HG02981 (cell line): ENCODE data around the gene RNF151.
A peak's percentile ranks its signal among the peaks of the same experiment; 100 is the strongest.

Experiments
- ATAC-seq: cut with Tn5 transposase; IDR thresholded peaks from one replicate; pipeline ENCODE4 v1.9.1; 2021; ENCODE audit warnings: mild to moderate bottlenecking, moderate library complexity; ENCODE audit not compliant: unreplicated experiment

Gene RNF151

DNA sequence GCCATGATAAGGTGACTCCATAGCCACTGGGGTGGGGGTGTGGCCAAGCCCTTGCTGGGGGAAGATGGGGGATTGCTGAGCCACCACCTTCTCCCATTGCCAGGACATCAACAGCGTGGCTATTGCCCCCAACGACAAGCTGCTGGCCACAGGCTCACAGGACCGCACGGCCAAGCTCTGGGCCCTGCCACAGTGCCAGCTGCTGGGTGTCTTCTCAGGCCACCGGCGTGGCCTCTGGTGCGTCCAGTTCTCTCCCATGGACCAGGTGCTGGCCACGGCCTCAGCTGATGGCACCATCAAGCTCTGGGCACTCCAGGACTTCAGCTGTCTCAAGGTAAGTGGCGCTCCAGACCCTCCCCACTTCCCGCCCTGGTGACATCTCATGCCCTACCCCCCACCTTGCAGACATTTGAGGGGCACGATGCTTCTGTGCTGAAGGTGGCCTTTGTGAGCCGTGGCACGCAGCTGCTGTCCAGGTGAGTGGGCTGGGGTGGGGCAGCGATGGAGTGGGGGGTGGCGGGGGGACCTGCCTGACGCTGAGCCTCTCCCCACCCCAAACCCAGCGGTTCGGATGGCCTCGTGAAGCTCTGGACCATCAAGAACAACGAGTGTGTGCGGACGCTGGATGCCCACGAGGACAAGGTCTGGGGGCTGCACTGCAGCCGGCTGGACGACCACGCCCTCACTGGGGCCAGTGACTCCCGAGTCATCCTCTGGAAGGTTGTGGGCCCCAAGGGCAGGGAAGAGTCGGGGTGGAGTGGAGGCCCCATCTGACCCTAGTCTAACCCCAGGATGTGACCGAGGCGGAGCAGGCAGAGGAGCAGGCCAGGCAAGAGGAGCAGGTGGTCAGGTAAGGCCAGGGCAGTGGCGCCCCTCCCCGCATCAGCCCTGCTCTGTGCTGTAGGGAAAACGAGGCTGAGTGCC, 10.6 kb downstream of the RNF151 start:
- ATAC-seq, result no peak

DNA sequence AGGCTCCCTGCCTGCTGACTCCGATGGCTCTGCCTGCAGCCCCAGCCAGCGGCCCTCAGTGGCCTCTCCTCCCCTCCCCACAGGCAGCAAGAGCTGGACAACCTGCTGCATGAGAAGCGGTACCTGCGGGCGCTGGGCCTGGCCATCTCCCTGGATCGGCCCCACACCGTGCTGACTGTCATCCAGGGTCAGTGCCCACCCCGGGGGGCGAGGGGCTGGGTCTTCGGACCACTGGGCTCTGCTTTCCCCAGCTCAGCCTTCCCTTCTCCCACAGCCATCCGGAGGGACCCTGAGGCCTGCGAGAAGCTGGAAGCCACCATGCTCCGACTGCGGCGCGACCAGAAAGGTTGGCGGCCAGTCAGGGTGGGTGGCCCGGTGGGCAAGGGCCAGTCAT, 11.2 kb downstream of the RNF151 start:
- no peak for ATAC-seq

DNA sequence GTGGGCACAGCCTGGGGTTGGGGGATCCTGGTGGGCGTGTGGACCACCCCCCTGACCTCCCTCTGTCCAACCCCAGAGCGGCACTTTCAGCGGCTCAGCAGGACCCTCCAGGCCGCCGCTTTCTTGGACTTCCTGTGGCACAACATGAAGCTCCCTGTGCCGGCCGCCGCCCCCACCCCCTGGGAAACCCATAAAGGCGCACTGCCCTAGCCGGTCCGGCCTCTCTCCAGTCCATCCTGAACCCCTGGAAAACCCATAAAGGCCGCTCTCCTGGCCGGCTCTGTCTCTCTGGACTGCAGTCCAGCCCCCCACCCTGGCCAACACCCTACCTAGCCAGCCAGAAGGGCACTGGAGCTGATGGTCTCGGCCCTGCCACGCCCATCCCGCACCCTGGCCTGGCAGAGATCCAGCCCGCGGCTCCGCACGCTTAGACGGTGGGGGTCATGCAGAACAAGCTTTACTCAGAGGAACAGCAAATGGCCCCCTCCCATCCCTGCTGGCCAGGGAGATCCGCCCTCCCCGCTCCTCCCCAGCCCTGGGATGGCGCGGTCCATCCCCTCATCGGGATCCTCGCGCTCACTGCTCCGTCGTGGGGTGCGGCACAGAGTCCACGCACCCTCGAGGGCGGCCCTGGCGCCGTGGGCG, 11.9 kb downstream of the RNF151 start:
- ATAC-seq, result no peak

DNA sequence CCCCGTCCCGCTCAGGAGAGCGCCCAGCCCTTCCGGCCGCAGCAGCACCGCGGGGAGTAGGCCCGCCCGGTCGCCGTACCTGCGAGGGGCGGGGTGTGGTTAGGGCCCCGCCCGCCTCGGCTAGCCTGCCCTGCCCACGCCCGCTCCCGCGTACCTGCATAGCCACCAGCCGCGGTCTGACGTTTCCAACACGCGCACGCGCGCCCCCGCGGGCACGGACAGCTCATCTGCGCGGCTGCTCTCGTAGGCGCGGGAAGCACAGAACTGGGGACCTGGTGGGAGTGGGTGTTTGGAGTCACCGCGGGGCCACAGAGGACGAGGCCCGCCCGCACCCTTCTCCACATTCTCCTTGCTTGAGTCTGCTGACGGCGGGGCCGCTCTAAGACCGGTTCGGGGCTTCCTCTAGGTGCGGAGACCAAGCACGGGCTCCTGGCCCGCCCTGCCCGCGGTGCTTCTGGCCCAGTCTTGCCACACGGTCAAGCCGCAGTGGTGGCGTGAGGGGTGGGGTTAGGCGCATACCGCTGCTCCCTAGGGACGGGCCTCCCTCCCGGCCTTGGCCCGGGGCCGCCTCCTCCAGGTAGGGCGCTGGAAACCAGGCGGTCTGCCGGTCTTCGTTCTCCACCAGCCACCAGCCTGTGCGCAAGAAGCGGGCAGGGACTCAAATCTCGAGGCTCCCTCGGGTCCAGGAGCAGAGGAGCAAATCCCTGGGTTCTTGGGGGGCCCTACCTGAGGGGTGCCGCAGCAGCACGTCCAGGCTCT, 12.8 kb downstream of the RNF151 start:
- no peak for ATAC-seq

DNA sequence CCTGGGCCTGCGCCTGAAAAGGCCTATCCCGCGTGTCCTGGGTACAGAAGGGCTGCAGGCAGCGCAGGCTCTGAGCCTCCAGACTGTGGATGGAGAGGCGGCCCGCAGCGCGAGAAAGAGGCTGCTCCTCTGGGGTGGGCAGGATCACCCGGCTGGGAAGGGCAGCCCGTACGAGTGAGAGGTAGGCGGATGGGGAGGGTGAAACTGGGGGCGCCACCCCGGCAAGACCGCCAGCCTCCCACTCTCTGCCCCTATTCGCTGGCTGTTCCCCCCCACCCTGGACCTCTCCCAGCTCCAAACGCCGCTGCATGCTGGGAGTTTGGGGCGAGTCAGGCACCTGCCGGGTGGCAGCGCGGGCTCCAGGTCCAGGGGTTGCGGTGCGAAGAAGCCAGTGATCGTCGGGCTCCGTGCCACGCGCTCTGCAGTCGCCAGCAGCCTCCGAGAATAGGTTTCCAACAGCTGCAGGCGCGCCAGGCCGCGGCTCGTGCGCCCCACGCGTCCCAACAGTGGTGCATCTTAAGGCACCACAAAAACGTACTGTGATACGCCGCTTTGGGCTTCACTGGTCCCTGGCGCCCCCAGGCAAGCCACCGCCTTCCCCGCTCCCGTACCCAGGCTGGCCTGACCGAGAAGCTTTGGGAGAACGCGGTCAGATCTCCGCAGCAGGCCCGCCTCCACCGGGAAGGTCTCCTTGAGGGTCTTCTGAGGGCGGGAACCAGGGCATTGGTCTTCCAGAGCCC, 13.5 kb downstream of the RNF151 start:
- ATAC-seq, result no peak

DNA sequence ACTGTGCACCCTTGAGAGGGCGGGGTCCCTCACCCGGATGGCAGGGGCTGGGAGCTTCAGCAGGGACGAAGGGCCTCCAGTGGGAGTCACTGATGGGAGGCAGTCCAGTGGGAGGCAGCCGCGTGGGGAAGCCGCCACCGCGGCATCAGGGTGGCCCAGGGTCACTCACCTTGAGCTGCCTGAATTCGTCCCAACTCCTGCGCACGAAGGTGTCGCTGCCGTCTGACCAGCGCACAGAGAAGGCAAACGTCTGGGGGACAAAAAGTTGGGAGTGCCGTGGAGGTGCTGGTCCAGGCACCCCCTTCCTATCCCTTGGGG, 14.1 kb downstream of the RNF151 start:
- ATAC-seq, result no peak

DNA sequence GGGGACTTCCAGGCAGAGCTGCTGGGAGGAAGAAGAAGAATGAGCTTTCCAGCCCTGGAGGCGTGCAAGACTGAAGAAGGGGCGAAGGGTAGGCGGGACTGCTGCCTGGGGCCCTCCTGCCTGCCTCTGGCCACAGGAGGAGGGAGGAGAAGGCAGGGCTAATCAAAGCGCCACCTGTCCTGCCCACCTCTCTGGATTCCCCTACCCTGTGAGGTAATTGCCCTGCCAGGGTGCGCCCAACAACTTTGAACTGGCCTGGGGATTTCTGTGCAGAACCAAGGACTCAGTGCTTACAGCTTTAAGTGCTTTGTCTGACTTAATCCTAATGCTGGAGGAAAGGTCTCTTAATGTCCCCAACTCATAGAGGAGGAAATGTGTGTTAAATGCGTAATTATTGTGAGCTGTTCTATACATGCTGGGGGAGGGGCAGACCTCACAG, 14.8 kb downstream of the RNF151 start, which contains the start of gene NOXO1:
NOXO1 (minus strand) TSS at position 72 of the 439 bp plus-strand sequence. CDS start 290 bp downstream, outside the sequence.
- ATAC-seq, result no peak

DNA sequence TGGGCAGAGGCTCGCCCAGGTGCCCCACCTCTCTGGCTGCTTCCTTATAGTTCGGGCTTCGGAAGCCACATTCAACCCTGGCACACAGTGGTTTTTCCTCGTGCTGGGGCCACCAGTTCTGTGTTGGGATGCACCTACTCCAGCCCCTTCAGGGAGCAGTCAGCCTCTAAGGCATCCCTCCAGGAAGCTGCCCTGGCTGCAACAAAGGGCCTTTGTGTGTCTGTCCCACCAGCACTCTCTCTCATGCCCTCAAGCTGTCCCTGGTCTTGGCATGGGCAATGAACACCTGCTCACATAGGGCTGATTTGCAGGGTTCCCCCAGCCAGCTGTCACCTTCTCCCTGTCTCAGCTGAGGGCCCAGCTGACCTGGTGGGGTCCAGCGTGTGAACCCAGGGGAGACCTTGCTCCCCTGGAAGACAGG, 15.4 kb downstream of the RNF151 start:
- no peak for ATAC-seq

DNA sequence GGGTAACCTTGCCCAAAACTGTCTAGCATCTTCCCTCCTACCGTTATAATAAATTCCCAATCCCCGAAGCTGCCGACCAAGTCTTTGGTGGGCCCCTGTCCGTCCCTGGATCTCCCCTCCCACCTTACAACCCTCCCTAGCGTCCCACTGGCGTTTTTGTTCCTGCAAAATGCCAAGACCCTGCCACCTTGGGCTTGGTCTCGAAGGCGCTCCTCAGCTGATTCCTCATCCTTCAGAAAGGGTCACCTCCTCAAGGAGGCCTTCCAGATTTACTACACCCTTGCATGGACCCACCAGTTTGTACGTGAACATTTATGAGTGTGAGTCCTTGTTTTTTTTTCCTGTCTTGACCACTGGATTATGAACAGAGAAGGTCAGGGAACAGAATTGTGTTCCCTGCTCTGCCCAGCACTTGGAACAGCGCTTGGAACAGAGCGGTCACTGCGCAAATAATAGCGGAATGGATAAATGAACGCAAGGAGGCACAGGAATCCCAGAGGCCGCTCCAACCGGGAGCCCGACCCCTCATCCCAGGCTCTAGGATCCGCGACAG, 16.4 kb downstream of the RNF151 start:
- ATAC-seq, result no peak

DNA sequence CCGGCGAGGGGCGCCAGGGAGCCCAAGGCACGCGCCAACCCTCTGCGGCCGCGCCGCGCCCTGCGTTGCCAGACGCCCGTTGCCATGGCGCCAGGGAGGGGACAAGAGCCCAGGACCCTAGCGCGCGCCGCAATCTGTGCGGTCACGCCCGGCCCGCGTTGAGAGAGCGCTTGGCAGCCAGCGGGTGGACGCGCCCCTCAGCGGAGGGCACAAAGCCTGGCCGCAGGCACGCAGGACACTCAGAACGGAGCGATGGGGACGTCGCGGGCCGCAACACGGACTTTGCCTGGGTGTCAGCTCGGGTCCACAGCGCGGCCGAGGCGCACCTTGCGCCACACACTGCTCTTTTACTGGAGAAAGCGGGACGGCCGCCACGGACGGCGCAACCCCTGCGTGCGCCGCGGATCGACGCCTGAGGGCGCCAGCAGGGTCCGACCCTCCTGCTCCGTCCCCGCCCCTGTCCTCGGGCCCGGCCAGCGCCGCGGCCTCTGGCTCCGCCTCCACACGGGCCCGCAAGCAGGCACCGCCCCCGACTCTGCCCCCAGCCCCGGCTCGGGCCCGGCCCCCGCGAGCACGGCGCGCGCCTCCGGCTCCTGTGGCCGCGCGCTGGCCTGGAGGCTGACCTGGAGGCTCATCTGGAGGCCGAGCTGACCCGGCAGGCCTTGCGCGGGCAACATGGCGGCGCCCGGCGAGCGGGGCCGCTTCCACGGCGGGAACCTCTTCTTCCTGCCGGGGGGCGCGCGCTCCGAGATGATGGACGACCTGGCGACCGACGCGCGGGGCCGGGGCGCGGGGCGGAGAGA, 17.1 kb downstream of the RNF151 start, which contains the start of gene GFER:
GFER (plus strand) TSS at position 650 of the 803 bp plus-strand sequence; CDS start at position 676, 26 bp downstream.
- ATAC-seq, result peak; percentile 65

DNA sequence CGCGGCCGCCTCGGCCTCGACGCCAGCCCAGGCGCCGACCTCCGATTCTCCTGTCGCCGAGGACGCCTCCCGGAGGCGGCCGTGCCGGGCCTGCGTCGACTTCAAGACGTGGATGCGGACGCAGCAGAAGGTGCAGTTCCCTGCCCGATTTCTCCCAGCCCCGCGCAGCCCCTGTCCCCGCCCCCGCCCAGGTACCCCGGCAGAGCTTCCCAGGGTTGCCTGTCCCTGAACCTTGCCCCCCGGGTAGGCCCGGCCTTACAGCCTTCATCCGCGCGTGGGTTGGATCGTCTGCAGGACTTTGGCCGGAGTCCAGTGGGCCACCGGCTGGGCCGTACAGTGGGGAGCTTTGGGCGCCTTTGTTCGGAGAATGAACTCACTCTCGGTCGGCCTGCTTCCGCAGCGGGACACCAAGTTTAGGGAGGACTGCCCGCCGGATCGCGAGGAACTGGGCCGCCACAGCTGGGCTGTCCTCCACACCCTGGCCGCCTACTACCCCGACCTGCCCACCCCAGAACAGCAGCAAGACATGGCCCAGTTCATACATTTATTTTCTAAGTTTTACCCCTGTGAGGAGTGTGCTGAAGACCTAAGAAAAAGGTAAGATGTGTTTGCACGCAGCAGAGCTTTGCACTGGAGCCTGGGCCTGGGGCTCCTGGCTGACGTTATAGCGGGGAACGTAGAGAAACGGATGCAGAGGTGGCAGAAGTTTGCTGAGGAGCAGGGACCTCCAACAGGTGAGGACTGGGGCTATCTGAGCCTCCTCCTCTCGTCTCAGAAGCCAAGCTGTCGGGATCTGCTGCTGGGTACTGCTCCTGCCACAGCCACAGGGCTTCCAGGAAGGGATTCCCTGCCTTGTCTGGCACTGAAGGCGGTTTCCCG, 17.9 kb downstream of the RNF151 start:
- peak; percentile 14 for ATAC-seq

DNA sequence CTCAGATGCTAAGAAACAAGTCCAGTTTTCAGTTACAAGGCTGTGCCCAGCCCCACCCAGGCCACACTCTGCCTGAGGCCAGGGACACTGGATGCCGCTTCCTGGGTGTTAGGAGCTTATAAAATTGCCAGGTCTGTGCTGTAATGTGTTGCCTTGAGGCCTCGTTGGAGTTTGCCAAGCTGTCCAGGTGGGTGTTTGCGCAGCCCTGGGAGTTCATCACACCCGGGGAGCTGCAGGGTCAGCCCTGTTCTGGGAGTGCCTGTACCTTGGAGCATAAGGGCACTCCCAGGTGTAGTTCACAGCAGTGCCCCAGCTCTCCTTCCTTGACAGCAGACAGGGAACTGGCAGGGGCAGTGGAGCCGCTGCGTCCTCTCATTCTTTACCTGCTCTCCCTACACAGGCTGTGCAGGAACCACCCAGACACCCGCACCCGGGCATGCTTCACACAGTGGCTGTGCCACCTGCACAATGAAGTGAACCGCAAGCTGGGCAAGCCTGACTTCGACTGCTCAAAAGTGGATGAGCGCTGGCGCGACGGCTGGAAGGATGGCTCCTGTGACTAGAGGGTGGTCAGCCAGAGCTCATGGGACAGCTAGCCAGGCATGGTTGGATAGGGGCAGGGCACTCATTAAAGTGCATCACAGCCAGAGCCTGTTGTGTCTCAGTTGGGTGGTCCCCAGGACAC, 19.0 kb downstream of the RNF151 start:
- ATAC-seq, result no peak

DNA sequence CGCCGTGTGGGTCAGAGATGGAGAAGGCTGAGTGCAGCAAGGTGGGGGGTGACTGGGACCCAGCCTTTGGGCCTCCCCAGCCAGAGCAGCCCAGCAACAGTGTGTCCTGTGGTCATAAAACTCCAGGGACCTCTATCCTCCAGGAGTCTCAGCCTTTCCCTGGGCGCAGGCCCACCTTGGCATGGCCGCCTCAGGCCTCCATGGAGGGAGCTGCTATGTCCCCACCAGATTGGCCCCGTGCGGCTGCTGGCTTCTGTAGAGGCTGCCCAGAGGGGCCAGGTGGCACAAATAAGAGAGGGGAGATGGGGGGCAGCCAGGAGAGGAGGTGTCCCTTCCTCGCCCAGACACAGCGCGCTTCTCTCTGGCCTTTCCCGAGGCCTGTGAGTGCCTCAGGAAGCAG, 20.5 kb downstream of the RNF151 start:
- ATAC-seq, result no peak

DNA sequence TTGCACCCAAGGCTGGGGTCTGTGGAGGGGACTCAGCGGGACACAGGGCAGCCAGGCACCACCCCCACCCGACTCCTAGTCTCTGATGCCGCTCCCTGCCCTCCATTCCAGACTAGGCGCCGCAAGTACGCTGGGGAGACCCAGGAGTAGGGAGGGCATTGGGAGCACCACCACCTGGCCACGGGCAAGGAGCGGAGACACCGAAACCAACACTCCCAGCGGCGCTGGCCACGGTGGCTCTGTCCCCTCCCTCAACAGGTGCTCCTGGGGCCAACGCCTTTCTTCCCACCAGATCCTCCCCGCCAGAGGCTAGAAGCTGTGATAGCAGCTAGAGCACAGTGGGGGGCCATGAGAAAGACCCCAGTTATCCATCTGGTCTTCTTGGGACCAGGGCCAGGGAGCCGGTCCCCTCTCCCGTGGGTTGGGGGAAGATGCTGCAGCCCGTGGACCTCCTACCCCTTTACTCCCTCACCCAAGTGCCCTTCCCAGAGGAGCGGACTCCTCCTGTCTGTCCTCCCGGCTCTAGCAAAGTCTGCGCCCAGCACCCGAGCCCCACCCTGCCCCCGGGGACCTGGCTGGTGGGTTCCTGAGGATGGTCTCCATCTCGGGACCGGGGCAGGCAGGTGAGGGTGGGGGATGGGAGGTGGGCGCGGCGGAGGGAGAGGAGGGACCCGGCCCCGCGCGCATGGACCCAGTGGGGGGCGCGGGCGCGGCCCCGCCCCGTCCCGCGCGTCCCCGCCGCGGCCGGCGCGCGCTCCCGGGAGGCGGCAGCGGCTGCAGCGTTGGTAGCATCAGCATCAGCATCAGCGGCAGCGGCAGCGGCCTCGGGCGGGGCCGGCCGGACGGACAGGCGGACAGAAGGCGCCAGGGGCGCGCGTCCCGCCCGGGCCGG, 22.8 kb downstream of the RNF151 start, which contains the start of gene SYNGR3:
SYNGR3 (plus strand) TSS at position 762 of the 892 bp plus-strand sequence. CDS start 133 bp downstream, outside the sequence.
- no peak for ATAC-seq

DNA sequence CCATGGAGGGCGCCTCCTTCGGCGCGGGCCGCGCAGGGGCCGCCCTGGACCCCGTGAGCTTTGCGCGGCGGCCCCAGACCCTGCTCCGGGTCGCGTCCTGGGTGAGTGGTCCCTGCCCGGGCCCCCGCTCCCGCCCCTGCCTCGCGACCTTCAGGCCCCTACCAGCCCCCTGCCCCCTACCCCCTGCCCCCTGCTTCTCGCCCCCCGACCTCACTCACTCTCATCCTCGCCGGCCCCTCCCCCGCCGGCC, 23.4 kb downstream of the RNF151 start:
- no peak for ATAC-seq

DNA sequence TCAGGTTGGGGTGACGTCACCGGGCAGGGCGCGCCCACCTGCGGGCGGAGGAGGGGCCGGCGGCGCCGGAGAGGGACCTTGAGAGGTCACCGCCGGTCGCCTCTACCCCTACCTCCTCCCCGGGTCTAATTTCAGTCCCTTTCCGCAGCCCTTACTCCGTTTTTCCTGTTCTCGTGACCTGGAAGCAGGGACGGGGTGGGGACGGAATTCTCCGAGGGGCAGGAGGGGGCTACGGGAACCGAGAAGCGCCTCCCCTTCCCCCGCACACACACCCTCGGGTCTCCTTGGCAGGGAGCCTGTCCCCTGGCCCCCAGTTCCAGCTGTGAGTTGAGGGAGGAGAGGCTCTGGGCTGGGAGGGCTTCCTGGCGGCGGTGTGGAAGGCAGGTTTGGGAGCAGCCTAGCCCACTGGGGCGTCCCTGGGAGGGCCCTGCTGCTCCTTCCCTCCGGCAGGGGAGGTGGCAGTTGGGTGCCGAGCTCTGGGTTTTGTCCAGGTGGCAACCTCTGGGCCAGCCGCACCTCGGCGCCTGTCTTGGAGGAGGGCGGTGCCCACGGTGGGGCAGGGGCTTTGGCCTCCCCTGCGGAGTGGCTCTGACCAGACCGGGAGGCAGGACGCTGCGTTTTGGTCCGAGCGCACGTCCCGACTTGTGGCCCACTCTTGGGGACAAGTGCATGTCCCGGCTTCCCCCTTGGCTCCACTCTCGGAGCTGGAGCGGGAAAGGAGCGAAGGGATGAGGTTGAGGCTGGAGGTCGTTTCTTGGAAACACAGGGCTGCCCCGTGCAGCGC, 23.9 kb downstream of the RNF151 start:
- no peak for ATAC-seq
